Measurements from ENCODE around the gene OR2T8. TPM values are rescaled to one million over a fixed set of nuclear protein-coding genes. Genes with fewer than 3 reads are reported as not detected.

The OR2T8 gene
- total and polyA plus RNA-seq, 2 of the 8 experiments (the other 6 are each of a cell fraction or from before 2014, with no cell fraction given): not detected

DNA sequence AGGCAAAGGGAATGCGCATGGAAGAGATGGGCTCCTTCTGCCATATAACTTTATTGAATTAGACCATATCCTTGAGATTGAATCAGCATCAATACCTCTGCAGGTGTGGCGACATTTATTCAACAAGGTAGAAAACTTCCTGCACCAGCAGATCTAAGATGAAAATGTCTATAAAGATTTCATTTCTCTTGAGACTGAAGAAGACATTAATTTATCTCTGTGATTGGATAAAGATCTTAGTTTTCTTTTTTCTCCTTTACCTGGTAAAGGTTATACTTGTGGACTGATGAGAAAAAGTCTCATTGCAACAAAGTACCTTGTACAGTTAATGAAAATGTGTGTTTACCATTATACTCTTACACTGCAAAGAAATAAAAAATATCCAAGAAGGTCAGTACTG is at the start of gene OR2T8 (continued):
- TF ChIP-seq CTCF (IDR thresholded peaks at IDR 0.05; ENCODE audit: control extremely low read depth in 1 of 3, insufficient read depth in 1 of 3, low read depth in 1 of 3, low read length in 3 of 3) (no peak), GTF2F1 (IDR thresholded peaks at IDR 0.05; ENCODE audit: borderline replicate concordance, low read depth, low read length) (no peak), POLR2A (IDR thresholded peaks at IDR 0.05; ENCODE audit: control extremely low read depth in 1 of 2, low read depth in 2 of 2, low read length in 2 of 2) (no peak), SP4 (IDR thresholded peaks at IDR 0.05; ENCODE audit: low read length) (no peak), GABPA (IDR thresholded peaks at IDR 0.05; ENCODE audit: borderline replicate concordance, insufficient read depth, low read length) (no peak), SUZ12 (IDR thresholded peaks at IDR 0.05; ENCODE audit: low read length) (no peak), JUND (IDR thresholded peaks at IDR 0.05; ENCODE audit: low read length) (no peak), ATF3 (IDR thresholded peaks at IDR 0.05; ENCODE audit: insufficient read depth, low read depth, low read length) (no peak)
- TF ChIP-seq, protein P1, sequence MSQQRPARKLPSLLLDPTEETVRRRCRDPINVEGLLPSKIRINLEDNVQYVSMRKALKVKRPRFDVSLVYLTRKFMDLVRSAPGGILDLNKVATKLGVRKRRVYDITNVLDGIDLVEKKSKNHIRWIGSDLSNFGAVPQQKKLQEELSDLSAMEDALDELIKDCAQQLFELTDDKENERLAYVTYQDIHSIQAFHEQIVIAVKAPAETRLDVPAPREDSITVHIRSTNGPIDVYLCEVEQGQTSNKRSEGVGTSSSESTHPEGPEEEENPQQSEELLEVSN (IDR thresholded peaks at IDR 0.05): no peak

All from H1 (cell line).